ENCODE data around the gene NOL6. TPM values are rescaled to one million over a fixed set of nuclear protein-coding genes. Genes with fewer than 3 reads are reported as not detected.
"Not testable (repeated sequence)": the region's sequence is repeated elsewhere in the genome, so short reads cannot be mapped to it uniquely, and the experiment has no call there.

NOL6 gene
- total RNA-seq, 1 donor from 2014 or later, result 28.6 TPM

DNA sequence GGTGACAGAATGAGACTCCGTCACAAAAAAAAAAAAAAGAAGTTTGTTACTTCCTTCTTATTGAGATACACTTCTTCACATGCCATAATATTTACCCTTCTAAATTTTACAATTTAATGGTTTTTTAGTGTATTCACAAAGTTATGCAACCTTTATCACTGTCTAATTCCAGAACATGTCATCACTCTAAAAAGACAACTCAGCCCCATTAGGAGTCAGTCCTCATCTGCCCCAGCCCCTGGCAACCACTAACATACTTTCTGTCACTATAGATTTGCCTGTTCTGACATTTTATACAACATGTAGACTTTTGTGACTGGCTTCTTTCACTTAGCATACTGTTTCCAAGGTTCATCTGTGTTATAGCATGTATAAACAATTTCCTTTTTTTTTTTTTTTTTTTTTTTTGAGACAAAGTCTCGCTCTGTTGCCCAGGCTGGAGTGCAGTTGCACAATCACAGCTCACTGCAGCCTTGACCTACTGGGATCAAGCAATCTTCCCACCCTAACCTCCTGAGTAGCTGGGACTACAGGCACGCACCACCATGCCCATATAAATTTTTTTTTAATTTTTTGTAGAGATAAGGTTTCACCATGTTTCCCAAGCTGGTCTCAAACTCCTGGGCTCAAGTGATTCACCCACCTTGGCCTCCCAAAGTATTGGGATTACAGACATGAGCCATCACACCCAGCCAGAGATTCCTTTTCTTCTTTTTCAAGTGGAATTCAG, 44.3 kb downstream of the NOL6 start:
- H3K27me3 ChIP-seq, result no peaks in the 10 kb centered on the region
- H3K4me3 ChIP-seq, result no peak overlapping the region
- intact Hi-C loops (cut with DNase I), result no loop called here
- no peak for DNase-seq (ENCODE audit: low spot score in 2 of 2)
- no peaks in the 10 kb centered on the region for H3K4me1 ChIP-seq
- H3K36me3 ChIP-seq, result no peaks in the 10 kb centered on the region
- TF ChIP-seq, protein P1, sequence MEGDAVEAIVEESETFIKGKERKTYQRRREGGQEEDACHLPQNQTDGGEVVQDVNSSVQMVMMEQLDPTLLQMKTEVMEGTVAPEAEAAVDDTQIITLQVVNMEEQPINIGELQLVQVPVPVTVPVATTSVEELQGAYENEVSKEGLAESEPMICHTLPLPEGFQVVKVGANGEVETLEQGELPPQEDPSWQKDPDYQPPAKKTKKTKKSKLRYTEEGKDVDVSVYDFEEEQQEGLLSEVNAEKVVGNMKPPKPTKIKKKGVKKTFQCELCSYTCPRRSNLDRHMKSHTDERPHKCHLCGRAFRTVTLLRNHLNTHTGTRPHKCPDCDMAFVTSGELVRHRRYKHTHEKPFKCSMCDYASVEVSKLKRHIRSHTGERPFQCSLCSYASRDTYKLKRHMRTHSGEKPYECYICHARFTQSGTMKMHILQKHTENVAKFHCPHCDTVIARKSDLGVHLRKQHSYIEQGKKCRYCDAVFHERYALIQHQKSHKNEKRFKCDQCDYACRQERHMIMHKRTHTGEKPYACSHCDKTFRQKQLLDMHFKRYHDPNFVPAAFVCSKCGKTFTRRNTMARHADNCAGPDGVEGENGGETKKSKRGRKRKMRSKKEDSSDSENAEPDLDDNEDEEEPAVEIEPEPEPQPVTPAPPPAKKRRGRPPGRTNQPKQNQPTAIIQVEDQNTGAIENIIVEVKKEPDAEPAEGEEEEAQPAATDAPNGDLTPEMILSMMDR (IDR thresholded peaks at IDR 0.05), result no peak
- no peaks in the 10 kb centered on the region for H3K9me3 ChIP-seq
- no peak overlapping the region for H3K27ac ChIP-seq

DNA sequence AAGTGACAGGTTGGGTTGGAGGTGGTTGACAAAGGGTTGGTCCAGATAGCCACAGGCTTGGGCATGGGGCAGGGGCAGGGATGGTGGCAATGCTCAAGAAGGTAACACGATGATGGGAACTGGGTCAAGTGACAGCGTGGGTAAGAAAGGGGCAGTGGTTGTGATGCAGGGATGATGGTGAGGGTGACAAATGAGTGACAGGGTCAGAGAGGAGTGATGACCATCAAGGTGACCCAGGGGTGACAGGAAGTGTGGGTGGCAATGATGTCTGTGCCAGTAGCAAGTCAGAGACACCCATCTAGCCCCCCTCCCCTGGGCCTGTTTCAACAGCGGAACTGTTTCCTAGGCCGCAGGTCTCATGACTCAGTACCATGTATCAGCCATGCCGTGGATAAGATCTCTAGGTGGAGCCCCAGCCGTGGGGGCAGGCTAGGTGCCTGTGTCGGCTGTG, 46.9 kb downstream of the NOL6 start:
- no peak overlapping the region for H3K4me3 ChIP-seq
- no peaks in the 10 kb centered on the region for H3K4me1 ChIP-seq
- H3K27me3 ChIP-seq, result no peaks in the 10 kb centered on the region
- intact Hi-C loops (cut with DNase I), result no loop called here
- TF ChIP-seq, protein P1 (IDR thresholded peaks at IDR 0.05), result no peak
- no peaks in the 10 kb centered on the region for H3K36me3 ChIP-seq
- H3K27ac ChIP-seq, result no peak overlapping the region
- DNase-seq (ENCODE audit: low spot score in 2 of 2), result no peak
- no peaks in the 10 kb centered on the region for H3K9me3 ChIP-seq

DNA sequence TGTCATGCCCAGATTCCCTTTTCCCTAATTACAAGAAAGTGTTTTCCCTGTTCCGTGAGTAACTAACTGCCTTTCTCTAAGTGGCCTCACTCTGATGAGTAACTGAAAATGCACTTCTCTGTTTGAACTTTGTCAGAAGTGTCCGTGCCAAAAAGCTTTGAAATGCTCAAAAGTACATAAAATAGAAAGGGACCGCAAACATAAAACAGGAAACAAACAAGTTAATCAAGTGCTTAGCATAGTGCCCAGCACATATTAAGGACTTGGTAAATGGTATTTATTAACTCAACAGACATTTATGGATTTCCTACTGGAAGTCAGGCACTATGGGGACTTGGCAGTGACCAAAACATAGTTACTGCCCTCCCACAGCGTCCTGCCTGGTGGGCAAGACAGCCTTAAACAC, 48.6 kb downstream of the NOL6 start:
- TF ChIP-seq, protein P1 (IDR thresholded peaks at IDR 0.05), result no peak
- Histone ChIP-seq H3K4me3 (no peak overlapping the region), H3K27me3 (no peaks in the 10 kb centered on the region), H3K36me3 (no peaks in the 10 kb centered on the region), H3K9me3 (no peaks in the 10 kb centered on the region), H3K4me1 (no peaks in the 10 kb centered on the region), H3K27ac (no peak overlapping the region)
- intact Hi-C loops (cut with DNase I), result no loop called here
- no peak for DNase-seq (ENCODE audit: low spot score in 2 of 2)

GRCh38 chr9:33424492-33424891, 49.2 kb downstream of the NOL6 start:
- DNase-seq (ENCODE audit: low spot score in 2 of 2); H3K36me3 ChIP-seq; H3K27ac ChIP-seq; H3K9me3 ChIP-seq; H3K27me3 ChIP-seq; H3K4me1 ChIP-seq; intact Hi-C loops (cut with DNase I); H3K4me3 ChIP-seq: not testable (repeated sequence)

DNA sequence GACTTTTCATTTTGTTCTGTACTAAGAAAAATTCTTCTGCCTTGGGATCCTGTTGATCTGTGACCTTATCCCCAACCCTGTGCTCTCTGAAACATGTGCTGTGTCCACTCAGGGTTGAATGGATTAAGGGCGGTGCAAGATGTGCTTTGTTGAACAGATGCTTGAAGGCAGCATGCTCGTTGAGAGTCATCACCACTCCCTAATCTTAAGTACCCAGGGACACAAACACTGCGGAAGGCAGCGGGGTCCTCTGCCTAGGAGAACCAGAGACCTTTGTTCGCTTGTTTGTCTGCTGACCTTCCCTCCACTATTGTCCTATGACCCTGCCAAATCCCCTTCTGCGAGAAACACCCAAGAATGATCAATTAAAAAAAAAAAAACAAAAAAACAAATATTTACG, 49.7 kb downstream of the NOL6 start:
- H3K27me3 ChIP-seq; DNase-seq (ENCODE audit: low spot score in 2 of 2); H3K36me3 ChIP-seq; intact Hi-C loops (cut with DNase I); H3K4me1 ChIP-seq; H3K9me3 ChIP-seq; H3K27ac ChIP-seq; H3K4me3 ChIP-seq: not testable (repeated sequence)

GRCh38 chr9:33419708-33420303, 53.9 kb downstream of the NOL6 start:
- no peak for DNase-seq (ENCODE audit: low spot score in 2 of 2)
- Histone ChIP-seq H3K4me3 (no peak overlapping the region), H3K27ac (no peak overlapping the region), H3K27me3 (no peaks in the 10 kb centered on the region), H3K4me1 (no peaks in the 10 kb centered on the region), H3K36me3 (no peaks in the 10 kb centered on the region), H3K9me3 (no peaks in the 10 kb centered on the region)
- intact Hi-C loops (cut with DNase I), result no loop called here
- TF ChIP-seq, protein P1 (IDR thresholded peaks at IDR 0.05), result no peak

Data from ascending aorta (tissue), 2 donors.